ENCODE data around the gene LCNL1.

DNA sequence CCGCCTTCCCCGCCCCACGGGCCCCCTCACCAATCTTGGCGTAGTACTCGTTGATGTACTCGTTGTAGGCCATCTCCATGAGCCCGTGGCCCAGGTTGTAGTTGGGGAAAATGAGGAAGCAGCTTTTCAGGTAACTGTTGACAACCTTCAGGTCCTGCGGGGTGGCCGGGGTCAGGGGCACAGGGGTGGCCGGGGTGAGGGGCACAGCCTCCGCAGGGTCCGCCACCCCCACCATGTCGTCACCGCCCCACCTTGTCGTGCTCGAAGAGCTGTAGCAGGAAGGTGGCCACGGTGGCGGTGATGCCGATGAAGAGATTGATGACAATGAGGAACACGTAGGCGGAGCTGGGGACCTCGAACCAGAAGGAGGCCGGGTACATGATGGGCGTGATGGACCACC lies 28.4 kb downstream of the LCNL1 start:
- no peak for TF ChIP-seq POLR2A (IDR thresholded peaks at IDR 0.05)
- TF ChIP-seq, protein P1, sequence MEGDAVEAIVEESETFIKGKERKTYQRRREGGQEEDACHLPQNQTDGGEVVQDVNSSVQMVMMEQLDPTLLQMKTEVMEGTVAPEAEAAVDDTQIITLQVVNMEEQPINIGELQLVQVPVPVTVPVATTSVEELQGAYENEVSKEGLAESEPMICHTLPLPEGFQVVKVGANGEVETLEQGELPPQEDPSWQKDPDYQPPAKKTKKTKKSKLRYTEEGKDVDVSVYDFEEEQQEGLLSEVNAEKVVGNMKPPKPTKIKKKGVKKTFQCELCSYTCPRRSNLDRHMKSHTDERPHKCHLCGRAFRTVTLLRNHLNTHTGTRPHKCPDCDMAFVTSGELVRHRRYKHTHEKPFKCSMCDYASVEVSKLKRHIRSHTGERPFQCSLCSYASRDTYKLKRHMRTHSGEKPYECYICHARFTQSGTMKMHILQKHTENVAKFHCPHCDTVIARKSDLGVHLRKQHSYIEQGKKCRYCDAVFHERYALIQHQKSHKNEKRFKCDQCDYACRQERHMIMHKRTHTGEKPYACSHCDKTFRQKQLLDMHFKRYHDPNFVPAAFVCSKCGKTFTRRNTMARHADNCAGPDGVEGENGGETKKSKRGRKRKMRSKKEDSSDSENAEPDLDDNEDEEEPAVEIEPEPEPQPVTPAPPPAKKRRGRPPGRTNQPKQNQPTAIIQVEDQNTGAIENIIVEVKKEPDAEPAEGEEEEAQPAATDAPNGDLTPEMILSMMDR (IDR thresholded peaks at IDR 0.05) = no peak
